ENCODE data around the gene PRDM16.

GRCh38 chr1:3234956-3235355 is 166.0 kb downstream of the PRDM16 start:
- TF ChIP-seq CTCF (IDR thresholded peaks at IDR 0.05; ENCODE audit: low read length), result no peak
- TF ChIP-seq EZH2 (optimal IDR thresholded peaks at IDR 0.05; ENCODE audit: low read depth, low read length), result no peak
